Type B pancreatic cell (in vitro differentiated cells): Measurements from ENCODE around the gene JAM2. TPM values are rescaled to one million over a fixed set of nuclear protein-coding genes. Genes with fewer than 3 reads are reported as not detected.

Experiments used
- DNase-seq: peaks from one replicate; pipeline ENCODE4 v3.0.0; 2021; ENCODE audit warnings: mixed read lengths; ENCODE audit not compliant: unreplicated experiment; ENCODE audit errors: extremely low spot score
- H3K27ac Mint-ChIP-seq: 2 replicates; pipeline ENCODE4 v1.8.0; 2021; ENCODE audit warnings: mild to moderate bottlenecking, mixed read lengths
- H3K27me3 Mint-ChIP-seq: 2 replicates; pipeline ENCODE4 v1.8.0; 2021; ENCODE audit warnings: mixed read lengths
- H3K36me3 Mint-ChIP-seq: 2 replicates; pipeline ENCODE4 v1.8.0; 2021; ENCODE audit warnings: mixed read lengths
- H3K4me1 Mint-ChIP-seq: one replicate; pipeline ENCODE4 v1.8.0; 2021; ENCODE audit warnings: mixed read lengths; ENCODE audit not compliant: unreplicated experiment
- H3K4me3 Mint-ChIP-seq: 2 replicates; pipeline ENCODE4 v1.8.0; 2021; ENCODE audit warnings: mild to moderate bottlenecking, mixed read lengths
- H3K9me3 Mint-ChIP-seq: 2 replicates; pipeline ENCODE4 v1.8.0; 2021; ENCODE audit warnings: mixed read lengths
- total RNA-seq: library from RNA; stranded (reverse); gene quantifications from 2 replicates; pipeline ENCODE4 v1.2.1, GENCODE V29; 2021; ENCODE audit warnings: low replicate concordance
- TF ChIP-seq, protein P1 (sequence below): fragments of 200-600 bp; sonication (generic); conservative IDR thresholded peaks from 2 replicates; pipeline ENCODE4 v1.5.0; 2021; ENCODE audit warnings: antibody characterized with exemption, mild to moderate bottlenecking

JAM2 gene
- total RNA-seq, 1 donor from 2014 or later, result 10.0 TPM

DNA sequence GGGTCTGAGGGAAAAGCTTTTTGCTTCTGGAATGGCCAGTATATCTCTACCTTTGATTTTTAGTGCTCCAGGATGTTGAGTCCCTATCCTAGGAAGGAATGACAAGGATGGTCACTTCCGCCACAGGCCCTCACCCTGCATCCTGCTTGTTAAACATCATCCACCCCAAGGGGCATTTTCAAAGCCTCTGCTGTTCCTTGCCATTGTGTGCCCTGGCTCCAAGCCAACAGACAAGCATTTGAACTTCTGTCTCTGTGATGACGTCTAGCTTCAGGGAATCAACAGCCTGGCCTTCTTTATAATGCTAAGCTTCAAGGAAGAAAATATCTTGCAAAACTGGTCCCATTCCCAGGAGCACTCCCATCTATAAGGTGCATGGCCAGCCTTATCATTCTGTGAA lies 12.3 kb upstream of the JAM2 start:
- Mint-ChIP-seq H3K4me3 (no peak overlapping the region), H3K9me3 (no peaks in the 10 kb centered on the region), H3K36me3 (no peaks in the 10 kb centered on the region), H3K4me1 (no peaks in the 10 kb centered on the region), H3K27me3 (no peaks in the 10 kb centered on the region), H3K27ac (no peak overlapping the region)
- TF ChIP-seq, protein P1, sequence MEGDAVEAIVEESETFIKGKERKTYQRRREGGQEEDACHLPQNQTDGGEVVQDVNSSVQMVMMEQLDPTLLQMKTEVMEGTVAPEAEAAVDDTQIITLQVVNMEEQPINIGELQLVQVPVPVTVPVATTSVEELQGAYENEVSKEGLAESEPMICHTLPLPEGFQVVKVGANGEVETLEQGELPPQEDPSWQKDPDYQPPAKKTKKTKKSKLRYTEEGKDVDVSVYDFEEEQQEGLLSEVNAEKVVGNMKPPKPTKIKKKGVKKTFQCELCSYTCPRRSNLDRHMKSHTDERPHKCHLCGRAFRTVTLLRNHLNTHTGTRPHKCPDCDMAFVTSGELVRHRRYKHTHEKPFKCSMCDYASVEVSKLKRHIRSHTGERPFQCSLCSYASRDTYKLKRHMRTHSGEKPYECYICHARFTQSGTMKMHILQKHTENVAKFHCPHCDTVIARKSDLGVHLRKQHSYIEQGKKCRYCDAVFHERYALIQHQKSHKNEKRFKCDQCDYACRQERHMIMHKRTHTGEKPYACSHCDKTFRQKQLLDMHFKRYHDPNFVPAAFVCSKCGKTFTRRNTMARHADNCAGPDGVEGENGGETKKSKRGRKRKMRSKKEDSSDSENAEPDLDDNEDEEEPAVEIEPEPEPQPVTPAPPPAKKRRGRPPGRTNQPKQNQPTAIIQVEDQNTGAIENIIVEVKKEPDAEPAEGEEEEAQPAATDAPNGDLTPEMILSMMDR, result no peak
- DNase-seq, result no peak

DNA sequence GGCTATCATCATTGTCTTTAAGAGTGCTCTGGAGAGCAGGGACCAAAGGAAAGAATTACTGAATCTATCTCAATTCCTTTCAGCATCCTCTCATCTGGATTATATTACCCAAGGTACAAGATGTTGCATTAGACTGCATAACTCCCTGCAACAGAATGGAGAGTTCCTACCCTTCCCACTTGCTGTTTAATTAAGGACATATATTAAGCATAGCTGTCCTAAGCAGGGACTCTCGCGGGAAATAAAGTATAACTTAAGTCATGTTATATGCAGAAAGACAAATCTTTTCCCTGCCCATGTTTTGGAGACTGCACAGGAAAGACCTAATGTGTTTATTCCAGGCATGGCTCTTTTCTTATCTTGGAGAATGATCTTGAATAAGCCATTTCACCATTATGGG lies 6.8 kb upstream of the JAM2 start:
- no peaks in the 10 kb centered on the region for H3K36me3 Mint-ChIP-seq
- TF ChIP-seq, protein P1, result no peak
- no peaks in the 10 kb centered on the region for H3K4me1 Mint-ChIP-seq
- no peaks in the 10 kb centered on the region for H3K9me3 Mint-ChIP-seq
- no peak overlapping the region for H3K27ac Mint-ChIP-seq
- DNase-seq, result no peak
- H3K4me3 Mint-ChIP-seq, result no peak overlapping the region
- H3K27me3 Mint-ChIP-seq, result peaks cover 20% of the 10 kb centered on the region

DNA sequence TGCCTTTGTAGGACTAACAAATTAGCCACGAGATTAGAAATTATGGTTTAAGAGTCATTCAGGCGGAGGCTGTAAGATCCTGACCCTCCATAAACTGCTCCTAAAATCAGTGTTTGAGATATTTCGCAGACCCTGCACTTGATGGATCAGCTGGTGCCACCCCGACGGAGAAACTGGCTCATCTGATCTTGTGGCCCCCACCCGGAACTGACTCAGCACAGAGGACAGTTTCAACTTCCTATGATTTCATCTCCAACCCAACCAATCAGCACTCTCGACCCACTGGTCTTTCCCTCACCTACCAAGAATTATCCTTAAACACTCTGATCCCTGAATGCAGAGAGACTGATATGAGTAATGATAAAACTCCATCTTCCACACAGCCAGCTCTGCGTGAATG lies 3.7 kb upstream of the JAM2 start:
- H3K4me1 Mint-ChIP-seq, result peaks cover 12% of the 10 kb centered on the region
- H3K27ac Mint-ChIP-seq, result no peak overlapping the region
- H3K27me3 Mint-ChIP-seq, result peaks cover 40% of the 10 kb centered on the region
- DNase-seq, result no peak
- no peaks in the 10 kb centered on the region for H3K9me3 Mint-ChIP-seq
- TF ChIP-seq, protein P1, result no peak
- no peak overlapping the region for H3K4me3 Mint-ChIP-seq
- no peaks in the 10 kb centered on the region for H3K36me3 Mint-ChIP-seq

DNA sequence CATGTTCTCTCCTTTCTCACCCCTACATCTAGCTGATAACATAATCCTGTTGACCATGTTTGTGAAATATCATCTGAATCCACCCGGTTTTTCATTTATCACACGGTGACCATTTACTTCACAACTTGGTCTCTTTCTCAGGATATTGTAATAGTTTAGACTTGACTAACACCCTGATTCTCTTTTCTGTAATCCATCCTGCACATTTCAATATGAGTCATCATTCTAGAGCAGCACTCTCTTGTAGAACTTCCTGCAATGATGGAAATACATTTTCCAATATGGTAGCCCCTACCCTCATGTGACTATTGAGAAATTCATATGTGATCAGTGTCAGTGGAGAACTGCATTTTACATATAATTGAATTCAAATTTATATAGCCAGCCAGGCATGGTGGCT lies 2.3 kb upstream of the JAM2 start:
- Mint-ChIP-seq H3K9me3 (no peaks in the 10 kb centered on the region), H3K4me1 (peaks cover 18% of the 10 kb centered on the region), H3K27ac (no peak overlapping the region), H3K27me3 (peaks cover 55% of the 10 kb centered on the region), H3K36me3 (no peaks in the 10 kb centered on the region), H3K4me3 (no peak overlapping the region)
- TF ChIP-seq, protein P1, result no peak
- DNase-seq, result no peak

DNA sequence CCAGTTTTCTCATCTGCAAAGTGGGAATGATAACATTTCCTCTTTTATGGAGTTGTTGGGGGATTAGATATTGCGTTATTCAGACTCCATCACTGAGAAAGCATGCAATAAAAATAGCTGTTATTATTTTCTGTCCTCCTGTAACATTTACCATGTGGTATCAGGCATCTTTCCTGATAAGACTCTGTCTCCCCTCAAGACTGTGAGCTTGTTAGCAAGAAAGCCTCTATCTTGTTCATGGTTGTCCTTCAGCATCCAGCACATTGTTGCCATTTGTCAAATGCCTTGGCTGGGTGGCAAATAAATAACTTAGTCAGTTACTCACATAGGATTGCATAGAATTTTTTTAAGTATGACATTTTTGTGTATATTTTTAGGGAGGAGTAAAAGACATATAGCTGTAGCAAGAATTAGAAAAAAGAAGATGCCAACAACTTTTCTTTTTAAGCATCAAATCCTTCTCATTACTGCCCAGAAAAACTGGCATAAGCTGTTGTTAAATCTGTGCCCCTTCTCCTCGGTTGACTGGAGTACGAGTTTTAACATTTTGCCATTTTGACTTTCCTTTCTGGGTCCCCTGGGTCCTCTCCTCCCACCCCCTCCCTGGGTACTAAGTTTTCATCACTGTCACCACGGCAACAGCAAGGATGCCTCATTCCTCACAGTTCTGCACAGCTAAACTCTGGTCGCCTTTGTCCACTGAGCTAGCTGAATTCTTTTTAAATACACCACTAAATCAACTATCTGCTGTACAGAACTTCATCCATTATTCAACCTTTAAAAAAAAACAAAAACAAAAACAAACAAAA lies 1.0 kb upstream of the JAM2 start:
- Mint-ChIP-seq H3K27ac (no peak overlapping the region), H3K27me3 (peaks cover 66% of the 10 kb centered on the region)

More for the DNA sequence above, 1.0 kb upstream of the JAM2 start:
- Mint-ChIP-seq H3K9me3 (no peaks in the 10 kb centered on the region), H3K36me3 (no peaks in the 10 kb centered on the region), H3K4me3 (peak overlapping the region; percentile 83), H3K4me1 (peaks cover 18% of the 10 kb centered on the region)
- TF ChIP-seq, protein P1, result no peak
- DNase-seq, result no peak
